WTC11 (cell line): Measurements from ENCODE around the gene ALK. TPM values are rescaled to one million over a fixed set of nuclear protein-coding genes. Genes with fewer than 3 reads are reported as not detected.

ENCODE experiments used
- ATAC-seq: fragments of 200-7000 bp; cut with Tn5 transposase; 2 replicates; pipeline ENCODE4 v1.10.0; 2021; ENCODE audit warnings: mild to moderate bottlenecking, moderate library complexity
- CTCF ChIA-PET: fragments of 300-600 bp; sonication (Branson Sonifier 250); formaldehyde crosslinking; loops from one replicate; lab custom pipeline; 2021; ENCODE audit warnings: antibody characterized with exemption; lab: Charles Lee
- POLR2A ChIA-PET: fragments of 350-600 bp; sonication (Branson Sonifier 250); formaldehyde crosslinking; loops from one replicate; lab custom pipeline; 2021; ENCODE audit warnings: antibody characterized with exemption; lab: Charles Lee
- DNase-seq: peaks from one replicate; pipeline ENCODE4 v3.0.0; 2021; ENCODE audit warnings: low spot score
- H3K27ac Mint-ChIP-seq: 2 replicates; pipeline ENCODE4 v1.8.0; 2021; ENCODE audit warnings: mixed read lengths
- H3K27me3 Mint-ChIP-seq: 2 replicates; pipeline ENCODE4 v1.8.0; 2021; ENCODE audit warnings: low read depth, mild to moderate bottlenecking, moderate library complexity, mixed read lengths
- H3K36me3 Mint-ChIP-seq: 2 replicates; pipeline ENCODE4 v1.8.0; 2021; ENCODE audit warnings: mixed read lengths
- H3K4me1 Mint-ChIP-seq: 2 replicates; pipeline ENCODE4 v1.8.0; 2022; ENCODE audit warnings: mixed read lengths
- H3K4me3 Mint-ChIP-seq: 2 replicates; pipeline ENCODE4 v1.8.0; 2021; ENCODE audit warnings: mild to moderate bottlenecking, moderate library complexity, mixed read lengths
- H3K9me3 Mint-ChIP-seq: 2 replicates; pipeline ENCODE4 v1.8.0; 2021; ENCODE audit warnings: mixed read lengths
- CREB1 ChIP-seq: sonication (generic); formaldehyde crosslinking; IDR thresholded peaks from 2 replicates; pipeline ENCODE4 v1.8.0; 2023; ENCODE audit warnings: mild to moderate bottlenecking, missing genetic modification reagents
- CREM ChIP-seq: sonication (generic); formaldehyde crosslinking; IDR thresholded peaks from 2 replicates; pipeline ENCODE4 v1.8.1; 2022; ENCODE audit warnings: mild to moderate bottlenecking, missing genetic modification reagents, moderate library complexity
- GRHL2 ChIP-seq: fragments of 250-450 bp; sonication (Bioruptor Pico); IDR thresholded peaks from 2 replicates; pipeline ENCODE4 v1.8.0; 2022; ENCODE audit warnings: mild to moderate bottlenecking, moderate library complexity; ENCODE audit not compliant: insufficient replicate concordance, severe bottlenecking
- MXD4 ChIP-seq: fragments of 250-450 bp; sonication (Bioruptor Pico); IDR thresholded peaks from 2 replicates; pipeline ENCODE4 v1.8.0; 2021; ENCODE audit warnings: mild to moderate bottlenecking, moderate library complexity, borderline replicate concordance
- RORB ChIP-seq: fragments of 250-450 bp; sonication (Bioruptor Pico); IDR thresholded peaks from 2 replicates; pipeline ENCODE4 v1.9.0; 2021; ENCODE audit warnings: mild to moderate bottlenecking
- TEAD4 ChIP-seq: sonication (generic); formaldehyde crosslinking; IDR thresholded peaks from 2 replicates; pipeline ENCODE4 v1.8.0; 2022; ENCODE audit warnings: mild to moderate bottlenecking, missing genetic modification reagents
- ZNF121 ChIP-seq: sonication (generic); formaldehyde crosslinking; IDR thresholded peaks from 2 replicates; pipeline ENCODE4 v1.8.0; 2023; ENCODE audit warnings: missing genetic modification reagents
- total RNA-seq: library from RNA; stranded (reverse); gene quantifications from 3 replicates; pipeline ENCODE4 v1.2.3, GENCODE V29; 2021
- TF ChIP-seq, protein P1 (sequence below): fragments of 250-450 bp; sonication (Bioruptor Pico); IDR thresholded peaks from 2 replicates; pipeline ENCODE4 v1.9.0; 2021; ENCODE audit warnings: mild to moderate bottlenecking, borderline replicate concordance
- TF ChIP-seq, protein P2 (sequence below): sonication (generic); formaldehyde crosslinking; IDR thresholded peaks from 2 replicates; pipeline ENCODE4 v1.8.1; 2022; ENCODE audit warnings: low read depth, mild to moderate bottlenecking, moderate library complexity, missing genetic modification reagents, borderline replicate concordance
- TF ChIP-seq, protein P3 (sequence below): sonication (generic); formaldehyde crosslinking; IDR thresholded peaks from 2 replicates; pipeline ENCODE4 v1.8.1; 2023; ENCODE audit warnings: mild to moderate bottlenecking, missing genetic modification reagents
- TF ChIP-seq, protein P4 (sequence below): sonication (generic); formaldehyde crosslinking; IDR thresholded peaks from 2 replicates; pipeline ENCODE4 v1.8.1; 2023; ENCODE audit warnings: mild to moderate bottlenecking, moderate library complexity, missing genetic modification reagents
- TF ChIP-seq, protein P5 (sequence below): sonication (generic); formaldehyde crosslinking; IDR thresholded peaks from 2 replicates; pipeline ENCODE4 v1.8.1; 2023; ENCODE audit warnings: mild to moderate bottlenecking, missing genetic modification reagents, borderline replicate concordance

Gene ALK
- total RNA-seq, 1 experiment from 2014 or later, result not detected

DNA sequence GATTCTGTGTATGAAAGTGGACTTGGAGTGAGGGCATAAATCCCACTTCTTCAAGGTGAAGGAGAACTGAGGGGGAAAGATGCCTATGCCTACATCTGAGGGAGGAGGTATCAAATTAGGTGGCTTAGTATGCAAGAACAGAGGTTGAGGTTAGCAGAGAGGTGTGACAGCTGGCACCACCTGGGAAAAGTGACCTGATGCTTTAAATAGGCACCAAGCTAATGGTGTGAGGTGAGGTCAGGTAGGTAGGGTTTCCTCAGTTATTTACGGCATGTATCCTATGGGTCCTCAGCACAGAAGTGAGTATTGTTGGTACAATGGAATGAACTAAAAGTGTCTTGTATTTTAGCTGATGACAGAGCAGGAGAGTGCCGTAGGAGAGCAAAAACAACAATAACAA is 439.0 kb downstream of the ALK start (continued):
- TF ChIP-seq, protein P1, sequence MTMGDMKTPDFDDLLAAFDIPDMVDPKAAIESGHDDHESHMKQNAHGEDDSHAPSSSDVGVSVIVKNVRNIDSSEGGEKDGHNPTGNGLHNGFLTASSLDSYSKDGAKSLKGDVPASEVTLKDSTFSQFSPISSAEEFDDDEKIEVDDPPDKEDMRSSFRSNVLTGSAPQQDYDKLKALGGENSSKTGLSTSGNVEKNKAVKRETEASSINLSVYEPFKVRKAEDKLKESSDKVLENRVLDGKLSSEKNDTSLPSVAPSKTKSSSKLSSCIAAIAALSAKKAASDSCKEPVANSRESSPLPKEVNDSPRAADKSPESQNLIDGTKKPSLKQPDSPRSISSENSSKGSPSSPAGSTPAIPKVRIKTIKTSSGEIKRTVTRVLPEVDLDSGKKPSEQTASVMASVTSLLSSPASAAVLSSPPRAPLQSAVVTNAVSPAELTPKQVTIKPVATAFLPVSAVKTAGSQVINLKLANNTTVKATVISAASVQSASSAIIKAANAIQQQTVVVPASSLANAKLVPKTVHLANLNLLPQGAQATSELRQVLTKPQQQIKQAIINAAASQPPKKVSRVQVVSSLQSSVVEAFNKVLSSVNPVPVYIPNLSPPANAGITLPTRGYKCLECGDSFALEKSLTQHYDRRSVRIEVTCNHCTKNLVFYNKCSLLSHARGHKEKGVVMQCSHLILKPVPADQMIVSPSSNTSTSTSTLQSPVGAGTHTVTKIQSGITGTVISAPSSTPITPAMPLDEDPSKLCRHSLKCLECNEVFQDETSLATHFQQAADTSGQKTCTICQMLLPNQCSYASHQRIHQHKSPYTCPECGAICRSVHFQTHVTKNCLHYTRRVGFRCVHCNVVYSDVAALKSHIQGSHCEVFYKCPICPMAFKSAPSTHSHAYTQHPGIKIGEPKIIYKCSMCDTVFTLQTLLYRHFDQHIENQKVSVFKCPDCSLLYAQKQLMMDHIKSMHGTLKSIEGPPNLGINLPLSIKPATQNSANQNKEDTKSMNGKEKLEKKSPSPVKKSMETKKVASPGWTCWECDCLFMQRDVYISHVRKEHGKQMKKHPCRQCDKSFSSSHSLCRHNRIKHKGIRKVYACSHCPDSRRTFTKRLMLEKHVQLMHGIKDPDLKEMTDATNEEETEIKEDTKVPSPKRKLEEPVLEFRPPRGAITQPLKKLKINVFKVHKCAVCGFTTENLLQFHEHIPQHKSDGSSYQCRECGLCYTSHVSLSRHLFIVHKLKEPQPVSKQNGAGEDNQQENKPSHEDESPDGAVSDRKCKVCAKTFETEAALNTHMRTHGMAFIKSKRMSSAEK (CRISPR knock-in tag), result no peak
- TF ChIP-seq ZNF121 (no peak), CREM (CRISPR knock-in tag) (no peak)
- TF ChIP-seq, protein P2, sequence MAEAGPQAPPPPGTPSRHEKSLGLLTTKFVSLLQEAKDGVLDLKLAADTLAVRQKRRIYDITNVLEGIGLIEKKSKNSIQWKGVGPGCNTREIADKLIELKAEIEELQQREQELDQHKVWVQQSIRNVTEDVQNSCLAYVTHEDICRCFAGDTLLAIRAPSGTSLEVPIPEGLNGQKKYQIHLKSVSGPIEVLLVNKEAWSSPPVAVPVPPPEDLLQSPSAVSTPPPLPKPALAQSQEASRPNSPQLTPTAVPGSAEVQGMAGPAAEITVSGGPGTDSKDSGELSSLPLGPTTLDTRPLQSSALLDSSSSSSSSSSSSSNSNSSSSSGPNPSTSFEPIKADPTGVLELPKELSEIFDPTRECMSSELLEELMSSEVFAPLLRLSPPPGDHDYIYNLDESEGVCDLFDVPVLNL, result no peak

DNA sequence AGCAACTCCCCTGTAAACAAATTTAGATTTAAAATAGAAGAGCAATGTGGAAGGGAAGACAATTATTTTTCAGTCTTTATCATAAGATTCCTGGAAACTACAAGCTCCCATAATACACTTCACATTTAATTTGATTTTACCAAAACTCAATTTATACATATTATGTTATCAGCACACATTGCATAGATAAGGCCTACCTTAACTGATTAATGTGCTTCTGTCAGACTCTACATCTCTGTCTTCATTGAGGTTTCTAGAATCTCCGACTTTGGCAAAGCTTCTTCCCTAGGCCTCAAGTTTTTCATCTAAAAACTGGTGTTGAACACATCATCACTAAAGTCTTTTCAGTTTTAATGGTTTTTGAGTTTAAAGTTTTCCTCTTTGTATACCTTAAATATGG is 440.1 kb downstream of the ALK start:
- ChIA-PET CTCF (no interaction called here), POLR2A (no interaction called here)
- no peak for TF ChIP-seq GRHL2 (CRISPR knock-in tag)
- no peak for TF ChIP-seq MXD4 (CRISPR knock-in tag)
- TF ChIP-seq CREB1 (CRISPR knock-in tag), result no peak
- TF ChIP-seq TEAD4, result no peak
- TF ChIP-seq, protein P3, sequence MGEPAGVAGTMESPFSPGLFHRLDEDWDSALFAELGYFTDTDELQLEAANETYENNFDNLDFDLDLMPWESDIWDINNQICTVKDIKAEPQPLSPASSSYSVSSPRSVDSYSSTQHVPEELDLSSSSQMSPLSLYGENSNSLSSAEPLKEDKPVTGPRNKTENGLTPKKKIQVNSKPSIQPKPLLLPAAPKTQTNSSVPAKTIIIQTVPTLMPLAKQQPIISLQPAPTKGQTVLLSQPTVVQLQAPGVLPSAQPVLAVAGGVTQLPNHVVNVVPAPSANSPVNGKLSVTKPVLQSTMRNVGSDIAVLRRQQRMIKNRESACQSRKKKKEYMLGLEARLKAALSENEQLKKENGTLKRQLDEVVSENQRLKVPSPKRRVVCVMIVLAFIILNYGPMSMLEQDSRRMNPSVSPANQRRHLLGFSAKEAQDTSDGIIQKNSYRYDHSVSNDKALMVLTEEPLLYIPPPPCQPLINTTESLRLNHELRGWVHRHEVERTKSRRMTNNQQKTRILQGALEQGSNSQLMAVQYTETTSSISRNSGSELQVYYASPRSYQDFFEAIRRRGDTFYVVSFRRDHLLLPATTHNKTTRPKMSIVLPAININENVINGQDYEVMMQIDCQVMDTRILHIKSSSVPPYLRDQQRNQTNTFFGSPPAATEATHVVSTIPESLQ (CRISPR knock-in tag), result no peak
- TF ChIP-seq, protein P4, sequence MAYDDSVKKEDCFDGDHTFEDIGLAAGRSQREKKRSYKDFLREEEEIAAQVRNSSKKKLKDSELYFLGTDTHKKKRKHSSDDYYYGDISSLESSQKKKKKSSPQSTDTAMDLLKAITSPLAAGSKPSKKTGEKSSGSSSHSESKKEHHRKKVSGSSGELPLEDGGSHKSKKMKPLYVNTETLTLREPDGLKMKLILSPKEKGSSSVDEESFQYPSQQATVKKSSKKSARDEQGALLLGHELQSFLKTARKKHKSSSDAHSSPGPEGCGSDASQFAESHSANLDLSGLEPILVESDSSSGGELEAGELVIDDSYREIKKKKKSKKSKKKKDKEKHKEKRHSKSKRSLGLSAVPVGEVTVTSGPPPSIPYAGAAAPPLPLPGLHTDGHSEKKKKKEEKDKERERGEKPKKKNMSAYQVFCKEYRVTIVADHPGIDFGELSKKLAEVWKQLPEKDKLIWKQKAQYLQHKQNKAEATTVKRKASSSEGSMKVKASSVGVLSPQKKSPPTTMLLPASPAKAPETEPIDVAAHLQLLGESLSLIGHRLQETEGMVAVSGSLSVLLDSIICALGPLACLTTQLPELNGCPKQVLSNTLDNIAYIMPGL (CRISPR knock-in tag), result no peak
- no peak for TF ChIP-seq RORB
- TF ChIP-seq, protein P5, sequence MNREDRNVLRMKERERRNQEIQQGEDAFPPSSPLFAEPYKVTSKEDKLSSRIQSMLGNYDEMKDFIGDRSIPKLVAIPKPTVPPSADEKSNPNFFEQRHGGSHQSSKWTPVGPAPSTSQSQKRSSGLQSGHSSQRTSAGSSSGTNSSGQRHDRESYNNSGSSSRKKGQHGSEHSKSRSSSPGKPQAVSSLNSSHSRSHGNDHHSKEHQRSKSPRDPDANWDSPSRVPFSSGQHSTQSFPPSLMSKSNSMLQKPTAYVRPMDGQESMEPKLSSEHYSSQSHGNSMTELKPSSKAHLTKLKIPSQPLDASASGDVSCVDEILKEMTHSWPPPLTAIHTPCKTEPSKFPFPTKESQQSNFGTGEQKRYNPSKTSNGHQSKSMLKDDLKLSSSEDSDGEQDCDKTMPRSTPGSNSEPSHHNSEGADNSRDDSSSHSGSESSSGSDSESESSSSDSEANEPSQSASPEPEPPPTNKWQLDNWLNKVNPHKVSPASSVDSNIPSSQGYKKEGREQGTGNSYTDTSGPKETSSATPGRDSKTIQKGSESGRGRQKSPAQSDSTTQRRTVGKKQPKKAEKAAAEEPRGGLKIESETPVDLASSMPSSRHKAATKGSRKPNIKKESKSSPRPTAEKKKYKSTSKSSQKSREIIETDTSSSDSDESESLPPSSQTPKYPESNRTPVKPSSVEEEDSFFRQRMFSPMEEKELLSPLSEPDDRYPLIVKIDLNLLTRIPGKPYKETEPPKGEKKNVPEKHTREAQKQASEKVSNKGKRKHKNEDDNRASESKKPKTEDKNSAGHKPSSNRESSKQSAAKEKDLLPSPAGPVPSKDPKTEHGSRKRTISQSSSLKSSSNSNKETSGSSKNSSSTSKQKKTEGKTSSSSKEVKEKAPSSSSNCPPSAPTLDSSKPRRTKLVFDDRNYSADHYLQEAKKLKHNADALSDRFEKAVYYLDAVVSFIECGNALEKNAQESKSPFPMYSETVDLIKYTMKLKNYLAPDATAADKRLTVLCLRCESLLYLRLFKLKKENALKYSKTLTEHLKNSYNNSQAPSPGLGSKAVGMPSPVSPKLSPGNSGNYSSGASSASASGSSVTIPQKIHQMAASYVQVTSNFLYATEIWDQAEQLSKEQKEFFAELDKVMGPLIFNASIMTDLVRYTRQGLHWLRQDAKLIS (CRISPR knock-in tag), result no peak
- peaks cover 4% of the 10 kb centered on the region for H3K36me3 Mint-ChIP-seq
- H3K4me1 Mint-ChIP-seq, result peaks cover 8% of the 10 kb centered on the region; the same call in 1 of the 2 replicates
- peaks cover 11% of the 10 kb centered on the region for H3K9me3 Mint-ChIP-seq
- ATAC-seq, result no peak
- no peak for DNase-seq
- no peak overlapping the region for H3K27ac Mint-ChIP-seq
- H3K27me3 Mint-ChIP-seq, result no peaks in the 10 kb centered on the region
- H3K4me3 Mint-ChIP-seq, result no peak overlapping the region
